ENCODE measurements around the gene ELMO1.

DNA sequence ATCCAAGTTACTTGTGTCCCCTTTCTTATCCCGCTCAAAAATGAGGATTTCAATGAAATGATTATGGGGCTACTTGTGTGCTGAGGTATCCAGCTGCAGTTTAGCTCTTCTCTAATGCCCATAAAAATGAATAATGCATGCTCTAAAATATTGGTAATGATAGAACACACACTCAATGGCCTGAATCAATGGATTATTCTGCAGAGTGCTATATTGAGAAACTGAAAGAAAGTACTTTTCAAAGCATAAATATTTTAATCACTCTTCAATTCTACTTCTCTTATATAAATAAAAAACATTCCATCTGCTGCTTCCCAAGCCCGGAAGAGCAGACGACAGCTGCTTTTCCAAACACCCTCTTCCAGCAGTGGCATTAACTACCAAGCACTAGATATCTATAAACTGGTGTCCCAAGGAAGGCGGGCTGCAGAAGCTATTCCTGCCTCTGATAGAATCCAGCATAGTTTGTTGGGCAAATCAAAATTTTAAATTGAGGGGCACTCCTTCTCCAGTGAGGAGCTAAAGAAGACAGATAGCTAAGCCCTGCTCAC is 439.5 kb downstream of the ELMO1 start:
- TF ChIP-seq, protein P1, sequence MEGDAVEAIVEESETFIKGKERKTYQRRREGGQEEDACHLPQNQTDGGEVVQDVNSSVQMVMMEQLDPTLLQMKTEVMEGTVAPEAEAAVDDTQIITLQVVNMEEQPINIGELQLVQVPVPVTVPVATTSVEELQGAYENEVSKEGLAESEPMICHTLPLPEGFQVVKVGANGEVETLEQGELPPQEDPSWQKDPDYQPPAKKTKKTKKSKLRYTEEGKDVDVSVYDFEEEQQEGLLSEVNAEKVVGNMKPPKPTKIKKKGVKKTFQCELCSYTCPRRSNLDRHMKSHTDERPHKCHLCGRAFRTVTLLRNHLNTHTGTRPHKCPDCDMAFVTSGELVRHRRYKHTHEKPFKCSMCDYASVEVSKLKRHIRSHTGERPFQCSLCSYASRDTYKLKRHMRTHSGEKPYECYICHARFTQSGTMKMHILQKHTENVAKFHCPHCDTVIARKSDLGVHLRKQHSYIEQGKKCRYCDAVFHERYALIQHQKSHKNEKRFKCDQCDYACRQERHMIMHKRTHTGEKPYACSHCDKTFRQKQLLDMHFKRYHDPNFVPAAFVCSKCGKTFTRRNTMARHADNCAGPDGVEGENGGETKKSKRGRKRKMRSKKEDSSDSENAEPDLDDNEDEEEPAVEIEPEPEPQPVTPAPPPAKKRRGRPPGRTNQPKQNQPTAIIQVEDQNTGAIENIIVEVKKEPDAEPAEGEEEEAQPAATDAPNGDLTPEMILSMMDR (IDR thresholded peaks at IDR 0.05; ENCODE audit: borderline replicate concordance, extremely low read depth, low read length, poor library complexity, severe bottlenecking): no peak
- TF ChIP-seq EZH2 (IDR thresholded peaks at IDR 0.05; ENCODE audit: borderline replicate concordance, low read depth, low read length, severe bottlenecking): no peak

All from DND-41 (cell line).